OCI-LY7 (cell line): ENCODE measurements around the gene PDGFD. TPM values are rescaled to one million over a fixed set of nuclear protein-coding genes. Genes with fewer than 3 reads are reported as not detected.

ENCODE experiments used
- BruUV-seq: library from RNA; stranded (reverse); fragments of 400-500 nt; replicated peaks from 2 replicates; lab custom pipeline; 2021; lab: Mats Ljungman, UMichigan
- CTCF ChIA-PET: fragments of 300-600 bp; sonication (Branson Sonifier 250); formaldehyde crosslinking; loops from one replicate; lab custom pipeline; 2022; ENCODE audit warnings: antibody characterized with exemption; ENCODE audit not compliant: unreplicated experiment; lab: Charles Lee
- POLR2A ChIA-PET: fragments of 300-600 bp; sonication (Branson Sonifier 250); formaldehyde crosslinking; loops from one replicate; lab custom pipeline; 2022; ENCODE audit warnings: antibody characterized with exemption; lab: Charles Lee
- DNase-seq: peaks from one replicate; pipeline ENCODE4 v3.0.0-alpha.2; 2015; ENCODE audit warnings: low spot score
- H2AFZ ChIP-seq: fragments of 200-600 bp; sonication (generic), shearing (Covaris generic); 2 replicates; pipeline ENCODE4 v1.6.1; 2014; ENCODE audit warnings: mild to moderate bottlenecking, antibody characterized with exemption, low read length, moderate library complexity
- H3K27ac ChIP-seq: fragments of 200-600 bp; sonication (generic); 2 replicates; pipeline ENCODE4 v1.5.1; 2014; ENCODE audit warnings: mixed run types, low read depth, mild to moderate bottlenecking, moderate library complexity, low read length, inconsistent platforms; ENCODE audit not compliant: poor library complexity, severe bottlenecking
- H3K36me3 ChIP-seq: fragments of 200-600 bp; sonication (generic); 2 replicates; pipeline ENCODE4 v1.6.1; 2014; ENCODE audit warnings: mild to moderate bottlenecking, antibody characterized with exemption, low read length, moderate library complexity, mixed read lengths; ENCODE audit not compliant: insufficient read depth
- H3K4me1 ChIP-seq: fragments of 200-600 bp; sonication (generic); 2 replicates; pipeline ENCODE4 v1.5.1; 2014; ENCODE audit warnings: mild to moderate bottlenecking, low read length; ENCODE audit not compliant: insufficient read depth, poor library complexity, severe bottlenecking
- H3K4me2 ChIP-seq: fragments of 200-600 bp; sonication (generic); 2 replicates; pipeline ENCODE4 v1.6.1; 2014; ENCODE audit warnings: mild to moderate bottlenecking, low read length
- H3K4me3 ChIP-seq: fragments of 200-600 bp; sonication (generic); 2 replicates; pipeline ENCODE4 v1.5.1; 2014; ENCODE audit warnings: mild to moderate bottlenecking, low read depth, low read length; ENCODE audit not compliant: poor library complexity, severe bottlenecking
- H3K79me2 ChIP-seq: fragments of 200-600 bp; sonication (generic); 2 replicates; pipeline ENCODE4 v1.6.1; 2016; ENCODE audit warnings: low read depth, mild to moderate bottlenecking, low read length, moderate library complexity, mixed read lengths; ENCODE audit not compliant: insufficient read depth
- H3K9me2 ChIP-seq: fragments of 200-600 bp; sonication (generic); 2 replicates; pipeline ENCODE4 v1.6.1; 2016; ENCODE audit warnings: mild to moderate bottlenecking, low read length, mixed read lengths; ENCODE audit not compliant: insufficient read depth
- H3K9me3 ChIP-seq: fragments of 200-600 bp; sonication (generic); 2 replicates; pipeline ENCODE4 v1.6.1; 2014; ENCODE audit warnings: mild to moderate bottlenecking, mixed run types, low read length, mixed read lengths
- H4K20me1 ChIP-seq: fragments of 200-600 bp; sonication (generic); 2 replicates; pipeline ENCODE4 v1.6.1; 2014; ENCODE audit warnings: mild to moderate bottlenecking, antibody characterized with exemption, low read length, moderate library complexity, mixed read lengths; ENCODE audit not compliant: insufficient read depth
- CTCF ChIP-seq: fragments of 200-600 bp; sonication (generic); conservative IDR thresholded peaks from 2 replicates; pipeline ENCODE4 v1.5.1; 2014; ENCODE audit warnings: mild to moderate bottlenecking, antibody characterized with exemption, low read length, moderate library complexity, mixed read lengths
- EZH2phosphoT487 ChIP-seq: fragments of 200-600 bp; sonication (generic); IDR thresholded peaks from 2 replicates; pipeline ENCODE4 v1.6.1; 2018; ENCODE audit warnings: low read depth, borderline replicate concordance, mild to moderate bottlenecking, mixed run types, antibody characterized with exemption, low read length, moderate library complexity, mixed read lengths
- intact Hi-C: fragments of 100-400 bp; cut with micrococcal nuclease; formaldehyde crosslinking; loops from one replicate; pipeline ENCODE4 v1.10.0; 2022; ENCODE audit not compliant: unreplicated experiment
- total RNA-seq, 2 experiments: library from RNA; depleted of rRNA in 1 of 2; stranded (reverse); fragments of >200 nt in 1 of 2; shearing (Covaris generic) in 1 of 2; gene quantifications; 2 replicates each; pipeline ENCODE4 v1.2.3, GENCODE V29; 2014 to 2022

Gene PDGFD
- total RNA-seq, 2 experiments from 2014 or later, result 1.0 to 6.0 TPM

- Histone ChIP-seq H3K27ac (no peak overlapping the region), H3K9me2 (no peaks in the 10 kb centered on the region), H3K4me3 (no peak overlapping the region), H3K4me1 (peaks cover 24% of the 10 kb centered on the region), H3K79me2 (no peaks in the 10 kb centered on the region), H3K4me2 (no peak overlapping the region), H4K20me1 (no peaks in the 10 kb centered on the region), H2AFZ (no peak overlapping the region), H3K36me3 (no peaks in the 10 kb centered on the region), H3K9me3 (no peaks in the 10 kb centered on the region; the same call in 1 of the 2 replicates)
- TF ChIP-seq EZH2phosphoT487 (no peak), CTCF (no peak)
- CTCF ChIA-PET, result interaction anchor here (1.1 kb wide), 1 partner anchor 206 kb away, joined by 3 read pairs; no protein-coding TSS in a partner anchor
- no peak for DNase-seq
- POLR2A ChIA-PET, result interaction anchor here (0.6 to 4.0 kb wide), 4 partner anchors 10 to 33 kb away, joined by 3 to 23 read pairs (median 10); no protein-coding TSS in a partner anchor
- no TSS peak for BruUV-seq
- intact Hi-C loops, result no loop called here
Observed at GRCh38 chr11:103888541-103888951, 275.4 kb downstream of the PDGFD start.

GRCh38 chr11:103887001-103887658 lies 276.8 kb downstream of the PDGFD start:
- TF ChIP-seq CTCF, result no peak
- TF ChIP-seq EZH2phosphoT487, result no peak
- peak; percentile 82 for DNase-seq
- Histone ChIP-seq H3K4me1 (peaks cover 31% of the 10 kb centered on the region), H4K20me1 (no peaks in the 10 kb centered on the region), H3K4me3 (peak overlapping the region; percentile 31), H3K27ac (peak overlapping the region; percentile 46), H3K9me3 (no peaks in the 10 kb centered on the region; the same call in 1 of the 2 replicates), H3K9me2 (no peaks in the 10 kb centered on the region), H3K79me2 (no peaks in the 10 kb centered on the region), H2AFZ (peak overlapping the region; percentile 84), H3K36me3 (no peaks in the 10 kb centered on the region), H3K4me2 (peak overlapping the region; percentile 70)
- ChIA-PET POLR2A (interaction anchor here (0.5 to 4.0 kb wide), 11 partner anchors 10 to 425 kb away, joined by 3 to 23 read pairs (median 5); partner anchors contain the start of gene PDGFD), CTCF (interaction anchor here (0.6 to 1.4 kb wide), 7 partner anchors 10 to 277 kb away, joined by 3 to 4 read pairs (median 3); partner anchors contain the start of gene PDGFD)
- intact Hi-C loops, result no loop called here
- BruUV-seq, result no TSS peak

- BruUV-seq, result no TSS peak
- no peak for DNase-seq
- H3K79me2 ChIP-seq, result no peaks in the 10 kb centered on the region
- no peak overlapping the region for H2AFZ ChIP-seq
- H3K27ac ChIP-seq, result no peak overlapping the region
- no peaks in the 10 kb centered on the region for H3K9me2 ChIP-seq
- no peaks in the 10 kb centered on the region for H4K20me1 ChIP-seq
- TF ChIP-seq CTCF (no peak), EZH2phosphoT487 (no peak)
- POLR2A ChIA-PET, result interaction anchor here (0.6 to 0.8 kb wide), 2 partner anchors 8 to 10 kb away, joined by 3 read pairs; no protein-coding TSS in a partner anchor
- no peak overlapping the region for H3K4me2 ChIP-seq
- intact Hi-C loops, result no loop called here
- H3K36me3 ChIP-seq, result no peaks in the 10 kb centered on the region
- H3K9me3 ChIP-seq, result no peaks in the 10 kb centered on the region; the same call in 1 of the 2 replicates
- no peak overlapping the region for H3K4me3 ChIP-seq
- H3K4me1 ChIP-seq, result peaks cover 37% of the 10 kb centered on the region
- CTCF ChIA-PET, result no interaction called here
Observed at GRCh38 chr11:103883856-103884255, 280.1 kb downstream of the PDGFD start.
